AG10803 (cell line): ENCODE data around the gene NPTN.

Experiments
- DNase-seq: peaks from one replicate; pipeline ENCODE4 v3.0.0; 2010; ENCODE audit warnings: low read depth
- H3K4me3 ChIP-seq: 2 replicates; pipeline ENCODE4 v1.5.1; 2011; ENCODE audit warnings: mild to moderate bottlenecking, low read length, control low read depth
- CTCF ChIP-seq: conservative IDR thresholded peaks from 2 replicates; pipeline ENCODE4 v1.5.1; 2011; ENCODE audit warnings: mild to moderate bottlenecking, low read length, control low read depth, inconsistent platforms

Gene NPTN

GRCh38 chr15:73678498-73678897 lies 45.3 kb upstream of the NPTN start:
- H3K4me3 ChIP-seq, result no peak overlapping the region
- no peak for TF ChIP-seq CTCF
- no peak for DNase-seq

GRCh38 chr15:73677733-73678132 lies 44.5 kb upstream of the NPTN start:
- TF ChIP-seq CTCF, result no peak
- no peak for DNase-seq
- no peak overlapping the region for H3K4me3 ChIP-seq

- peak; percentile 89 for TF ChIP-seq CTCF
- peak; percentile 65 for DNase-seq
Observed at GRCh38 chr15:73677146-73677607, 44.0 kb upstream of the NPTN start.

GRCh38 chr15:73674587-73674986 lies 41.4 kb upstream of the NPTN start:
- no peak overlapping the region for H3K4me3 ChIP-seq
- no peak for TF ChIP-seq CTCF
- DNase-seq, result no peak

More at GRCh38 chr15:73677146-73677607, 44.0 kb upstream of the NPTN start:
- no peak overlapping the region for H3K4me3 ChIP-seq

GRCh38 chr15:73660455-73660854 lies 27.3 kb upstream of the NPTN start:
- H3K4me3 ChIP-seq, result no peak overlapping the region
- no peak for TF ChIP-seq CTCF
- no peak for DNase-seq

- DNase-seq, result no peak
- H3K4me3 ChIP-seq, result no peak overlapping the region
- no peak for TF ChIP-seq CTCF
Observed at GRCh38 chr15:73658645-73659044, 25.5 kb upstream of the NPTN start.

GRCh38 chr15:73655724-73656123 lies 22.5 kb upstream of the NPTN start:
- no peak for TF ChIP-seq CTCF
- H3K4me3 ChIP-seq, result no peak overlapping the region

More at GRCh38 chr15:73655724-73656123, 22.5 kb upstream of the NPTN start:
- no peak for DNase-seq
